Measurements from ENCODE around the gene TUSC2. TPM values are rescaled to one million over a fixed set of nuclear protein-coding genes. Genes with fewer than 3 reads are reported as not detected.
A peak's percentile ranks its signal among the peaks of the same experiment; 100 is the strongest.

Gene TUSC2
- total and polyA plus RNA-seq, 2 of the 8 experiments (the other 6 are each of a cell fraction or from before 2014, with no cell fraction given) = 33.3 to 65.4 TPM

GRCh38 chr3:50319894-50320625 lies 8.0 kb downstream of the TUSC2 start:
- 94% methylated on average over 29 of the region's 29 CpGs; no CpG with 5 or more reads in 1 of the 2 experiments for WGBS, 2 experiments (ENCODE audit: extremely low coverage in 1 of 2, insufficient coverage in 1 of 2, insufficient read length in 1 of 2, insufficient replicate concordance in 2 of 2, low coverage in 1 of 2, low lambda C conversion rate in 2 of 2, missing lambda C conversion rate in 1 of 2)
- FAIRE-seq (no peak), DNase-seq (ENCODE audit: low read depth in 1 of 2, low spot score in 2 of 2) (no peak)
- Histone ChIP-seq H3K23me2 (ENCODE audit: low read depth, low read length) (peaks cover 17% of the 10 kb centered on the region), H3K4me1 (replicated peaks in 1 of 4; ENCODE audit: control insufficient read depth in 3 of 4, insufficient read depth in 4 of 4, low read length in 3 of 4) (peaks cover 0 to 35% (median 19%) of the 10 kb centered on the region in 4 experiments; a peak in 6 of 7 replicates), H3K79me2 (ENCODE audit: control insufficient read depth in 1 of 2, insufficient read depth in 2 of 2, low read length in 2 of 2) (peaks cover 0 to 25% of the 10 kb centered on the region in 2 experiments; a peak in 3 of 4 replicates), H4K20me1 (replicated peaks in 1 of 2; ENCODE audit: control insufficient read depth in 1 of 2, insufficient read depth in 2 of 2, low read length in 2 of 2) (peaks cover 19 to 35% of the 10 kb centered on the region in 2 experiments), H4K91ac (replicated peaks; ENCODE audit: insufficient read length, low read length) (peak overlapping the region; percentile 1), H2AFZ (ENCODE audit: low read length) (no peak overlapping the region), H3K79me1 (ENCODE audit: low read depth, low read length) (peaks cover 20% of the 10 kb centered on the region), H4K5ac (ENCODE audit: insufficient read length, low read depth, low read length) (no peak overlapping the region), H3K4ac (replicated peaks; ENCODE audit: insufficient read length, low read depth, low read length) (peak overlapping the region; percentile 6), H2AK5ac (ENCODE audit: low read depth, low read length) (peak overlapping the region; percentile 32; the same call in 1 of the 2 replicates), H4K8ac (ENCODE audit: extremely low read depth, insufficient read depth, low read length) (no peak overlapping the region), H3K9me3 (ENCODE audit: insufficient read depth in 2 of 2, low read depth in 1 of 2, low read length in 1 of 2) (no peaks in the 10 kb centered on the region), H2BK5ac (ENCODE audit: low read depth, low read length) (peak overlapping the region; percentile 62), H2BK20ac (ENCODE audit: low read length) (no peak overlapping the region), H3K56ac (replicated peaks; ENCODE audit: insufficient read length, low read depth, low read length) (no peak overlapping the region), H3K27me3 (replicated peaks in 1 of 4; ENCODE audit: control insufficient read depth in 3 of 4, extremely low read depth in 1 of 4, insufficient read depth in 3 of 4, low read length in 3 of 4) (no peaks in the 10 kb centered on the region), H3K9ac (replicated peaks in 1 of 4; ENCODE audit: extremely low read depth in 1 of 4, low read depth in 3 of 4, low read length in 3 of 4) (peak overlapping the region; percentile 86 to 100 (median 94)), H2BK120ac (replicated peaks; ENCODE audit: low read depth, low read length) (no peak overlapping the region), H2BK15ac (ENCODE audit: low read length) (peak overlapping the region; percentile 31), H3K36me3 (ENCODE audit: control insufficient read depth in 2 of 4, insufficient read depth in 4 of 4, low read length in 3 of 4) (peaks cover 16 to 34% (median 28%) of the 10 kb centered on the region in 4 experiments), H3K23ac (ENCODE audit: insufficient read length) (no peak overlapping the region), H3K4me2 (ENCODE audit: insufficient read depth in 1 of 2, low read depth in 2 of 2, low read length in 2 of 2) (peak overlapping the region; percentile 97), H3K27ac (ENCODE audit: low read depth, low read length) (peak overlapping the region; percentile 72; the same call in 1 of the 2 replicates), H3K18ac (ENCODE audit: extremely low read depth, low read length) (no peak overlapping the region), H2BK12ac (ENCODE audit: low read depth, low read length) (no peak overlapping the region), H3K4me3 (ENCODE audit: extremely low read depth in 1 of 4, insufficient read depth in 2 of 4, low read depth in 3 of 4, low read length in 4 of 4) (peak overlapping the region; percentile 89 to 96 (median 94)), H3K14ac (ENCODE audit: insufficient read length) (no peak overlapping the region)
- ChIA-PET CTCF (ENCODE audit: partially characterized antibody) (interaction anchor here (0.6 to 5.6 kb wide), 13 partner anchors 13 to 628 kb away, joined by 3 to 60 read pairs (median 5); partner anchors contain the start of genes HYAL1, HYAL3 and NAA80), POLR2A (ENCODE audit: partially characterized antibody) (interaction anchor here (0.7 to 12.6 kb wide), 14 partner anchors 10 to 161 kb away, joined by 3 to 149 read pairs (median 5); partner anchors contain the start of genes HYAL1, HYAL3, LSMEM2 and NAA80)
- no peak for TF ChIP-seq KDM1A (IDR thresholded peaks at IDR 0.05; ENCODE audit: borderline replicate concordance, low read length)
- no peak for TF ChIP-seq ZNF274 (IDR thresholded peaks at IDR 0.05; ENCODE audit: borderline replicate concordance, extremely low read depth, low read length)
- TF ChIP-seq SIN3A (conservative IDR thresholded peaks at IDR 0.05 in 1 of 2, IDR thresholded peaks at IDR 0.05 in 1 of 2; ENCODE audit: low read depth in 1 of 2, low read length in 2 of 2) = no peak
- TF ChIP-seq EGR1 (IDR thresholded peaks at IDR 0.05; ENCODE audit: borderline replicate concordance, low read depth, low read length) = no peak
